IPS-11a (cell line): ENCODE measurements around the gene TCTN3.
A peak's percentile ranks its signal among the peaks of the same experiment; 100 is the strongest.
"Not testable (repeated sequence)": the region's sequence is repeated elsewhere in the genome, so short reads cannot be mapped to it uniquely, and the experiment has no call there.

Experiments used
- H3K4me3 ChIP-seq: one replicate; pipeline ENCODE4 v1.5.1; 2013; ENCODE audit warnings: low read depth, low read length, control low read depth

TCTN3 gene, protein sequence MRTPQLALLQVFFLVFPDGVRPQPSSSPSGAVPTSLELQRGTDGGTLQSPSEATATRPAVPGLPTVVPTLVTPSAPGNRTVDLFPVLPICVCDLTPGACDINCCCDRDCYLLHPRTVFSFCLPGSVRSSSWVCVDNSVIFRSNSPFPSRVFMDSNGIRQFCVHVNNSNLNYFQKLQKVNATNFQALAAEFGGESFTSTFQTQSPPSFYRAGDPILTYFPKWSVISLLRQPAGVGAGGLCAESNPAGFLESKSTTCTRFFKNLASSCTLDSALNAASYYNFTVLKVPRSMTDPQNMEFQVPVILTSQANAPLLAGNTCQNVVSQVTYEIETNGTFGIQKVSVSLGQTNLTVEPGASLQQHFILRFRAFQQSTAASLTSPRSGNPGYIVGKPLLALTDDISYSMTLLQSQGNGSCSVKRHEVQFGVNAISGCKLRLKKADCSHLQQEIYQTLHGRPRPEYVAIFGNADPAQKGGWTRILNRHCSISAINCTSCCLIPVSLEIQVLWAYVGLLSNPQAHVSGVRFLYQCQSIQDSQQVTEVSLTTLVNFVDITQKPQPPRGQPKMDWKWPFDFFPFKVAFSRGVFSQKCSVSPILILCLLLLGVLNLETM

DNA sequence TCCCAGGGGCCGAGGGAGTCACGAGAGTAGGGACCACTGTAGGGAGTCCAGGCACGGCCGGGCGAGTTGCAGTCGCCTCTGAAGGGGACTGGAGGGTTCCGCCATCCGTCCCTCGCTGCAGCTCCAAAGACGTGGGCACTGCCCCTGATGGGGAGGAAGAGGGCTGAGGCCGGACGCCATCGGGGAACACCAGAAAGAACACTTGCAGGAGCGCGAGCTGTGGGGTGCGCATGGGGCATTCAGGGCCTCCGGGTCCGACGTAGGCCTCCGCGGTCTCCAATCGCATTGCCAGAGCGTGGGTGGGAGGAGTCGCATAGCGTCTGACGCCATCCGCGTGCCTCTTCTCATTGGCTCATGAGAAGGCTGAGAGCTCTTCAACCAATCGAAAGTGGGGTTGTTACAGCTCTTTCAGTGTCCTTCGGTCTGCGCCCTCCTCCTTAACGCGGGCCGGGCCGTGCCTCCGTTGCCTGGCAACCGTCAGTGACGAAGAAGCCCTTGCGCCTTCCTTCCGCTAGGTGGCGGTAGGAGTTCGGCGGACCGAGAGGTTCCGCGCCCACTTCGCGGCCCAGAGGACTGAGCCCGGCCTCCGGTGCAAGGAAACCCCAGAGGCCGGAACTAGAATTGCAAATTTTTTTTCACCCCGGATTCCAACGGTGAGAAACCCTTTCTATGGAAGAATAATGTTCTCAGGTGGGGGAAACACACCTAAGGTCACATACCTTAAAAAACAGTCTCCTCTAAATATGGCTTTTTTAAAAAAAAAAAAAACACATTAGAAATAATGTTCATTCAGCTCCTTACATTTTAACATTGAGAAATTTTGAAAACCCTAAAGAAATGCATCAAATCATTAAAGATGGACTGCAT, at the start of gene TCTN3:
Gene TCTN3, minus strand, starts transcription at position 260 of the 867 bp plus-strand sequence. Its CDS starts 28 bp downstream, at position 232.
- peak within 1 kb of the TSS; percentile 85 for H3K4me3 ChIP-seq

DNA sequence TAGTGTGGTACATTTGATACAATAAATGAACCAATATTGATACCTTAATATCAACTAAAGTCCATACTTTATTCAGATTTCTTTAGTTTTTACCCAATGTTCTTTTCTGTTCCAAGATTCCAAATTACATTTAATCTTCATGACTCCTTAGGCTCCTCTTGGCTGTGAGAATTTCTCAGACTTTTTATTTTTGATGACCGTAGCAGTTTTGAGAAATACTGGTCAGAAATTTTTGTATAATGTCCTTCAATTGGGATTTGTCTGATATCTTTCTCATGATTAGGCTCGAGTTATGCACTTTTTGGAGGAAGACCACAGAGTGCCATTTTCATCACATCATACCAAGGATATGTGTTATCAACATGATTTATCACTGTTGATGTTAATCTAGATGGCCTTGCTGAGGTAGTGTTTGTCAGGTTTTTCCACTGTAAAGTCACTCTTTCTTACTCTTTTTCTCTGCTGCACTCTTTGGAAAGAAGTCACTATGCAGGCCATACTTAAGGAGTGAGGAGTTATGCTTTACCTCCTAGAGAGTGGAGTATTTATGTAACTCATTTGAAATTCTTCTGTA, 49.3 kb upstream of the TCTN3 start:
- H3K4me3 ChIP-seq: no peak overlapping the region

DNA sequence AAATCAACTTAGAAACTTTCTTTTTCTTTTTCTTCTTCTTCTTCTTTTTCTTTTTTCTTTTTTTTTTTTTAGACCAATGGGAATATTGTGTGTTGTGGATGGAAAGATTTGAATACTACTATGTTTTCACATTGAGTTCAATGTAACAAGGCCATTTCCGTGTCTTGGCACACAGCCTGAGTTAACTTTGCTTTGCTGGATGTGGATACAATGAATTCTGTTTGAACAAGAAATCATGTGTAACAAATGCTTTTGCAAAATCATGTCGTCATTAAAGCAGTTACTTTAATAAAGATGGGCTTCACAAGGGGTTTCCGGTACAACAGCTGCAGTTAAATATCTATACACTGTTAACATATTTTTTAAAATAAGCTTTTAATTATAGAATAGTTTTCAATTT, 48.8 kb upstream of the TCTN3 start:
- H3K4me3 ChIP-seq: no peak overlapping the region

DNA sequence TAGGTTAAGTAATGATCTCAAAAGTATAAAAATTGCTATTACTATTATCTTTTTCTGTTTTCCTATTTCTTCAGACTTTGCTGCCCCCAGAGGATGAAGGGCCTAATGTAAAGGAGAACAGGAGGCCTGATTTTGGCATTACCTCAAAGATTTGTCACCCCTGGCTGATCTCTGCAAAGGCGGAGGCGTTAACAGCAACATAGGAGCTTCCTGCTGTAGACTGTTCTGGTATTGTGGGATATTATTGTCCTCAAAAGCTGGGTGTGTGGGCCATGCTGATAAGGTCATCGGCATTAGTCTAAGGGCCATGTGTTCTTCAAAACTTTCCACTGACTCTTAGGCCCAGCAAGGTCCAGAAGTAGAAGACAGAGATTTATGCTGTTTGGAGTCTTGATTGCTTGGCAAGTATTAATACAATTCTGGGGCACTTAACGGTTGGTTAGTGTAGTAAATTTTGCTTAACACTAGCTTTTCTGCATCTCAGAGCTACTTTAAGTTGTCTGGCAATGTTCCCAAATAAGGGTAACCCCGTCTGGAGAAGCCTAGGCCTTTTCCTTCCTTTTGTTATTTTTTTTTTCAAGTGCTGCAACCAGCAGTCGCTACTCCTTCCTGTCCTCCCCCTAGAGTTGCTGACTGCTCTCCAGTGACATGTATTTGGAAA, 48.2 kb upstream of the TCTN3 start:
- no peak overlapping the region for H3K4me3 ChIP-seq

DNA sequence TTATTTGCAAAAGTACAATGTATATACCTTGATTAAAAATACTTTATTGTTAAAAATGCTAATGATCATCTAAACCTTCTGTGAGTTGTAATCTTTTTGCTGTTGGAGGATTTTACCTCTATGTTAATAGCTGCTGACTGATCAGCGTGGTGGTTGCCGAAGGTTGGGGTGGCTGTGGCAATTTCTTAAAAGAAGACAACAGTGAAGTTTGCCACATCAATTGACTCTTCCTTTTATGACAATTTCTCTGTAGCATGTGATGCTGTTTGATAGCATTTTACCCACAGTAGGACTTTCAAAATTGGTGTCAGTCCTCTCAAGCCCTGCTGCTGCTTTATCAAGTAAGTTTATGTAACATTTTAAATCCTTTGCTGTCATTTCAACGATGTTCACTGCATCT, 45.3 kb upstream of the TCTN3 start:
- no peak overlapping the region for H3K4me3 ChIP-seq

DNA sequence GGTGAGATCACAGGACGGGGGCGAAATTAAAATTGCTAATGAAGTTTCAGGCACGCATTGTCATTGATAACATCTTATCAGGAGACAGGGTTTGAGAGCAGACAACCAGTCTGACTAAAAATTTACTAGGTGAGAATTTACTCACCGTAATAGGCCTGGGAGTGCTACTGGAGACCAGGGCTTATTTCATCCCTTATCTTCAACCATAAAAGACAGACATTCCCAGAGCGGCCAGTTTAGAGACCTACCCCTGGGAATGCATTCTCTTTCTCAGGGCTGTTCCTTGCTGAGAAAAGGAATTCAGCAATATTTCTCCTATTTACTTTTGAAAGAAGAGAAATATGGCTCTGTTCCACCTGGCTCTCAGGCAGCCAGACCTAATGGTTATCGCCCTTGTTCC, 39.2 kb upstream of the TCTN3 start:
- not testable (repeated sequence) for H3K4me3 ChIP-seq

DNA sequence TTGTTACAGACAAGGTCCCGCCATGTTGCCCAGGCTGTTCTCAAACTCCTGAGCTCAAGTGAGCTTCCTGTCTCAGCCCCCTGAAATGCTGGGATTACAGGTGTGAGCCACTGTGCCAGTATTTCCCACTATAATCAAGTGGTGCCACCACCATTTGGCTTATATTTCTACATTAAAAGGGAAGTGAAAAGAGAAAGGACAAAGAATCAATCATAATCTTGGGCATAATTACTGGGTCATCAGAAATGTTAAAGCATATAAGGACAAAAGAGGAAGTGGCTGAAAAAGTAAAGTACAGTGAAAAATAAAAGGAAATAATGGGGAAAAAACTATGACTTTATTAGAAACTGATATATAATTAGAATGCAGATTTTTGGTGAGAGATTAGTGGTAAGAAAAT, 36.5 kb upstream of the TCTN3 start:
- no peak overlapping the region for H3K4me3 ChIP-seq

DNA sequence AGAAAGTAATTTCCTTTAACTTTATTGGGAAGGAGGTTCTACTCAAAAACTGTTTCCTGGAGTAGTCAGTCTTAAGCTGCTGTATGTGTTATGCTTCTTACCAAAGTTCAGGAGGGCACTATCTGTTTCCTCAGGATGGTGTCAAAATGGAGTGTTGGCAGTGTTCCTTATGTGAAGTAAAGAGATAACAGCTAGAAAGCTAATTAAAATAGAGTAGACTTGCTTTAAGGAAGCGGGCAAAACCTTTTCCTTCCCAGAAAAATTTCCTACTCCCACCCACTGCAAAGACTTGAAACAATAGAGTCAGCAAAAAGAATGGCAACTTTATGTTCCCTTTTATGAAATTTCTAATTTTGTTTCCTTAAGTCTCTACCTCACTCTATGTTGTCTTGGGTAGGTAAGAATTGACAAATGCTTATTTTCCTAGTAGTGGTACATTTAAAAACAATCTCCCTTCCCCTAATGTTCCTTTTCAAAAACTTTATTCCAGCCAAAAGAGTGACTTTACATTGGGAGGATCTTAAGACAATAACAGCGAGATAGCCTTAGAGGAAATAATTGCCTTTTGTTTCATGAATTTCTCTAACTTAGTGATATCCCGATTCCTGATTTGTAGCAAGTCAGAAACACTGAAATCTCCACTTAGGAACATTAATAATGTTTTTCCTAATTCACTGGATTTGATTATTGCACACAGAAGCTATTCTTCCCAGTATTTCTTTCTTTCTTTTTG, 35.8 kb upstream of the TCTN3 start:
- H3K4me3 ChIP-seq: no peak overlapping the region

DNA sequence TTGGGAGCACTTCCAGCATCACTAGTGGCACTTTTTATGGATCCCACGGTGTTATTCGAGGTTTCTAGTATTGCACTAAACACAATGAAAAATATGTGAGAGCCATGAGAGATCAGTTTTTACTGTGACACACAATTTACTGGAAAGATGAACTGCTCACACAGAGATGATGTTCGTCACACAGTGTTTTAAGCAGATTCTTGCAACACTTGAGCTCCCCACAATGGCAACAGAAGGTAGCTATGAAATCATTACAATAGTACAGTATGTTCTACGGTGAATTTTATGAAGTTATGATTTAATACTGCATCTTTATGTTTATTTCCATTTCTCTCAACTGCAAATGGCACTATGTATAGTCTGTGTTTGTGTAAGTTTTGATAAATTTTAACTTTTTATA, 34.8 kb upstream of the TCTN3 start:
- no peak overlapping the region for H3K4me3 ChIP-seq

DNA sequence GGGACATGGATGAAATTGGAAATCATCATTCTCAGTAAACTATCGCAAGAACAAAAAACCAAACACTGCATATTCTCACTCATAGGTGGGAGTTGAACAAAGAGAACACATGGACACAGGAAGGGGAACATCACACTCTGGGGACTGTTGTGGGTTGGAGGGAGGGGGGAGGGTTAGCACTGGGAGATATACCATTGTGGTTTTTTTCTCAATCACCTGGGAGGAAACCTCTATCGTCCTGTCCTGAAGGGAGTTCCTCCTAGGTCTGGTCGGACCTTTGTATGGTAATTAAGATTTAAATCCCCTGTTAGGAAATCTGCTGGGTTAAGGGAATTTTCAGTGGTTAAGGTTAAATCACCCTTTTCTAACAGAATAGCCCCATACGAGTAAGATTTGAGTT, 28.8 kb upstream of the TCTN3 start:
- H3K4me3 ChIP-seq: not testable (repeated sequence)

DNA sequence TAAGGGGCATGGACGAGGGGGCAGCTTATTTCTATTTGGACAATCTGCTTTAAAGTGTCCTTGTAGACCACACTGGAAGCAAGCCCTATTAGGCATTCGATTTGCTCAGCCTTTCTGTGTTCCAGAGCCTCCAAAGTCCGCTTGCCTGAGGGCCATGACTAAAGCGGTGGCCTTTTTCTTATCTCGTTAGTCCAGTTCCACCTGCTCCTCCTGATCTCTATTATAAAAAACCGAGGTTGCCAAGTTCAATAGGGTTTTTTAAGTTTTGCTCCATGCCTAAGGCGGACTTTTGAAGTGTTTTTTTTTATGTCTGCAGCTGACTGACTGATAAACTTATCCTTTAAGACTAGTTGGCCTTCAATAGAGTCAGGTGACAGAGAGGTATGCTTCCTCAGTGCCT, 27.0 kb upstream of the TCTN3 start:
- not testable (repeated sequence) for H3K4me3 ChIP-seq

DNA sequence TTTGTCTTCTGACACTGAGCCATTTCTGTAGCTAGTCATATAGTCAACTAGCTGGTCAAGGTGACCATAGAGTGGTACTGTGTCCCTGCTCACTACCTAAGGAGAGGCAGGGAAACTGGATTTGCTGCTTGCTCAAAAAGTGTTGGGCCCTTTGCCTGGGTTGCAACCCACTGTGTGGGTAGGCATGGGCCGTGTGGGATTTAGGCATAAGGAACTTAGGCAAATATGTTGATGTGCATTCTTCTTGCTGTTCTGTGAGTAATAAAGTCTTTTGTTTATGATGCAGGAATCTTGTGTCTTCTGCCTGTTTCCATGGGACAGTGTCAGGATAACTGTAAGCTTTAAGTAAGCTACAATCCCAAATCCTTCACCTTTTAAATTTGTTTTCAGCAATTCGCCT, 23.1 kb upstream of the TCTN3 start:
- H3K4me3 ChIP-seq: no peak overlapping the region

DNA sequence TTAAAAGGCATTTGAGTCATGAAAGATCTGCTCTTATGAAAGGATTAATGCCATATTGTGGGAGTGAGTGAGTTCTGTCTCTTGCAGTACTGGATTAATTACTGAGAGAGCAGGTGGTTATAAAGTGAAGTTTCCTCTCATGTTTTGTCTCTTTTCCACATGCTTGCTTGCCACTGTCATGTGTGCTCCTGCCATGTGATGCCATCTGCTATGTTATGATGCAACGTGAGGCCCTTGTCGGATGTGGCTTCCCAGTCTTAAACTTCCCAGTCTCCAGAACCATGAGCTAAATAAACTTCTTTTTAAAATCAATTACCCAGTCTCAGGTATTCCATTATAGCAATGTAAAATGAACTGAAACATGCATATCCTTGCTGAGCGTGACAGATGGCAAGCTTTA, 22.7 kb upstream of the TCTN3 start:
- H3K4me3 ChIP-seq: no peak overlapping the region

DNA sequence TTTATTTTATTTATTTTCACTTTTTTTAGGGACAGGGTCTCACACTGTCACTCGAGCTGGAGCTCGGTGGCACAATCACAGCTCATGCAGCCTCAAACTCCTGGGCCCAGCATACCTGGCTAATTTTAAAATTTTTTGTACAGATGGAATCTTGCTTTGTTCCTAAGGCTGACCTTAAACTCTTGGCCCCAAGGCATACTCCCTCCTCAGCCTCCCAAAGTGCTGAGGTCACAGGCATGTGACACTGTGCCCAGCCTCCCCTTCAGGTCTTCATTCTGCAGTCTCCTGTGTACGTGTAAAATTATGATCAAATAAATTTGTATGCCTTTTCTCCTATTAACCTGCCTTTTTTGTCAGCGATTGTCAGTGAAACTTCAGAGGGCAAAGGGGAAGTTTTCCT, 17.8 kb upstream of the TCTN3 start:
- H3K4me3 ChIP-seq: no peak overlapping the region

DNA sequence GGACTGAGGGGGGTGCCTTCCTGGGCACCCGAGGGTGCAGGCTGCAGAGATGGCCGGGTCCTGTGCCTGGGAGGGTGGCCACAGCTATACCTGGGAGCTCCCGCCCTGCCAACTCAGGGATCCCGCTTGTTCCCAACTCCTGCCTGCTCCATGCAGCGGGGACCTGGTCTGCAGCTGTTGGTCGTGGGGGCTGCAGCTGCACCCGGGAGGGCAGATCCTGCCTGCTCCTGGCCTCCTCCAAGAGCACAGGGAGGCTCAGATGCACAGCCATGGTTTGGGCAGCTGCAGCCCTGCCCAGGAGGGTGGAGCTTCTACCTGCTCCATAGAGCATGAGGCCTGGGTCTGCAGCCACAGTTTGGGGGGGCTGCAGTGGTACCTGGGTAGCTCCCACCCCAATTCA, 13.3 kb upstream of the TCTN3 start:
- H3K4me3 ChIP-seq: no peak overlapping the region

DNA sequence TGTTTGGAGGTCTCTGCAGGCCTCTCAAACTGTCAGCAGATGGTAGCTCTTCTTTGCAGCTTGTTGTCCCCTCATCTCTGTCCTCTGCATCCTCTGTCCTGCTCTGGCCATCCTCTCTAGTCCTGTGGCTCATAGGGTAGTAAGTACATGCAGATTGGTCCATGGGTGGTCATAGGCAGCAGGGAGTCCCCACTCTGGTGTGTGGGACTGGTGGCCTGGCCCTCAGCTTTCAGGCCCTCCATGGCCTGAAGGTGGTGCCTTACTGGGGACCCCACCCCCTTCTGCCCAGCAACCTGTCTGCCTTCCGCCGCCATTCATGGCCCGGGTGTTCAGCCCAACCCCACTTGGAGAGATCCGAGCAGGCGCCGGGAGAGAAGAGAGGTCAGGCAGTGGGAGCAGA, 12.8 kb upstream of the TCTN3 start:
- no peak overlapping the region for H3K4me3 ChIP-seq

DNA sequence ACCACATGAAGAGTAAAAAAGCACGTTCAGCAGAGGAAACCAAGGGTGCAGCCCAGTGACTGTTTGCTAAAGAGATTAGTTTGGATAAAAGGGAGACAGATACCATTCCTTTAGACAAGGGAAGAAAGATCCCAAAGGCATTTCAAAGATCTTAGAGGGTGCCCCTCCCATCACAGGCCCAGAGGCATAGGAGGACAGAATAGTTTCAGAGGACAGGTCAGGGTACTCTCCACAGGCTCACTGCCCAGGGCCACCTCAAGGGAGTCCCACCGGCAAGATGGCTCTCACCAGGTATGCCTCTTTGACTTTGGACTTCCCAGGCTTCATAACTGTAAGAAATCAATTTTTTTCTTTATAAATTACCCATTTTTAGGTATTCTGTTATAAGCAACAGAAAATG, 4.7 kb upstream of the TCTN3 start:
- H3K4me3 ChIP-seq: no peak overlapping the region

DNA sequence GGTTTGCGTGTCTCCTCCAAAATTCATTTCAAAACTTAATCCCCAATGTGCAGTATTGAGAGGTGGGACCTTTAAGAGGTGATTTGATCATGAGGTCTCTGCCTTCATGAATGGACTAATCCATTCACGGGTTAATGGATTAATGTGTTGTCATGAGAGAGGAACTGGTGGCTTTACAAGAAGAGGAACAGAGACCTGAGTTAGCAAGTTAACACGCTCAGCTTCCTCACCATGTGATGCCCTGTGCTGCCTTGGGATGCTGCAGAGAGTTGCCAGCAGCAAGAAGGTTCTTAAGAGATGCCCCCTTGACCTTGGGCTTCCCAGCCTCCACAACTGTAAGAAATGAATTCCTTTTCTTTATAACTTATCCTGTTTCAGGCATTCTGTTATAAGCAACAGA, 3.7 kb upstream of the TCTN3 start:
- H3K4me3 ChIP-seq: no peak overlapping the region

DNA sequence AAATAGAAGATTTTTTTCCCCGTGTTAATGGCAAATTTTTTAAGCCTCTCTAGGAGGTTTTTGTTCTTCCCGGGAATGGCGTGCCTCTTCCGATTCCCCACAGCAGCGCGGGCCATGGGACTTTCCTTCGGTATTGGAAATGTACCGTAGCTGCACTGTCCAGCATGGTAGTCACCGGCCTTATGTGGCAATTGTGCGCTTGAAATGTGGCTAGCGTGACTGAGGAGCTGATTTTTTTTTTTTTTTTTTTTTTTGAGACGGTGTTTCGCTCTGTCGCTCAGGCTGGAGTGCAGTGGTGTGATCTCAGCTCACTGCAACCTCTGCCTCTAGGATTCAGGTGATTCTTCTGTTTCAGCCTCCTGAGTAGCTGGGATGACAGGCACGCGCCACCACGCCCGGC, 938 bp upstream of the TCTN3 start:
- H3K4me3 ChIP-seq: no peak overlapping the region

DNA sequence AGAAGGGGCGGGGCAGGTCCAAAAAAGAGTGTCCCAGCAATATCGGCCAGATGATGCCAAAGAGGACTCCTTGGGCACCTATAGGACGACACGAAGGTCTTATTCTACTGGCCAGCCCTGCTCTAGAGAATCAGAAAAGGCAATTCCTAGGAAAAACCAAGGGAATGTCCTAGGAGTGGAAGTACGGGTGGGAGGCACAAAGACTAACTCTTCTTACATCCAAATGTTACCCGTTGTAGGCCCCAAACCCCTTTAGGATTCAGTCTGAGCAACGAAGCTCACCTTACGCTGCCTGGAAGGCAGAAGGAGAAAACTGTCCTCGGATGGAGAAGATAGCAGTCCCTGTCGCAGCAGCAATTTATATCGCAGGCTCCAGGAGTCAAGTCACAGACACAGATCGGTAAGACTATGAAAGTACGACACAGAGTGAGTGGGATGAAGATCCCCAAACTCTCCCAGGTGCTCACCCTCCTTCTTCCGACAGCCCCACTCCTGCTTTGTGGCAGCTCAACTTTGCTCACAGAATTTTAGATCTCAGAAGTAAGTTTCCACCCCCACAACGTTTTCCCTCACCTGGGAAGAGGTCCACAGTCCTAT, 558 bp downstream of the TCTN3 start:
- H3K4me3 ChIP-seq: peak overlapping the region; percentile 85
